GM21737 (cell line): ENCODE data around the gene CDC123.
A peak's percentile ranks its signal among the peaks of the same experiment; 100 is the strongest.
"Not testable (repeated sequence)": the region's sequence is repeated elsewhere in the genome, so short reads cannot be mapped to it uniquely, and the experiment has no call there.

ENCODE experiments used
- ATAC-seq: cut with Tn5 transposase; IDR thresholded peaks from one replicate; pipeline ENCODE4 v1.9.1; 2021; ENCODE audit warnings: mild to moderate bottlenecking, moderate library complexity; ENCODE audit not compliant: unreplicated experiment

Gene CDC123

DNA sequence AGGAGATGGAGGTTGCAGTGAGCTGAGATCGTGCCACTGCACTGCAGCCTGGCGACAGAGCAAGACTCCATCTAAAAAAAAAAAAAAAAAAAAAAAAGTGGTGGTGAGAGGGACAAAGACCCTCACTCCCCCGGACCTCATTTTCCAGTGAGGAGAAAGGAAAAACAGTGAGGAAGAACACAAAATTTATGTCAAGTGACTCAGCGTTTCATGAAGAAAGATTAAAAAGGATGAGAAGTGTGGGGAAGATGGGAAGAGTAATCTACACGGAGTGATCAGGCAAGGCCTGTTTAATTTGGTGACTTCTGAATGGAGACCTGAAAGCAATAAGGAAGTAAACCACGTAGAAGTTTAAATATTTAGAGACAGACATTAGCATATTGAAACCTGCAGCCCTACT is 7.3 kb upstream of the CDC123 start:
- no peak for ATAC-seq

DNA sequence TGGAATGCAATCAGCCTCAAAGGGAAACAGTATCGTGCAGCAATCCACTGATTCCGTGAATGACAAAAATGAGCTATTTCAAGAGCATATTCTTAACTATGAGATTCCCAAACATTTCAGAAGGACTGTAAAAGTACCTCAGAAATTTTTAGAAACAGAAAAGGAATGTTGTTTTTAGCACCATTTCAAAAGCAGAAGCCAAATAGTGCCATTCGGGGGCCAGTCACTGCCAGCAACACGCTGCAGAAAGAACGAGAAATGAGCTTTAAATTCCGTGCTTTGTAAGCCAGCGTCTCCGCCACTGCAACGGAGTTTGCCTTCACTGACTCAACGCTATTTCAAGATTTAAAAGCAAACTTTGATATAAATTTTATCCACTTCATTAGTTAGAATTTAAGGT is 6.6 kb upstream of the CDC123 start:
- ATAC-seq = no peak

DNA sequence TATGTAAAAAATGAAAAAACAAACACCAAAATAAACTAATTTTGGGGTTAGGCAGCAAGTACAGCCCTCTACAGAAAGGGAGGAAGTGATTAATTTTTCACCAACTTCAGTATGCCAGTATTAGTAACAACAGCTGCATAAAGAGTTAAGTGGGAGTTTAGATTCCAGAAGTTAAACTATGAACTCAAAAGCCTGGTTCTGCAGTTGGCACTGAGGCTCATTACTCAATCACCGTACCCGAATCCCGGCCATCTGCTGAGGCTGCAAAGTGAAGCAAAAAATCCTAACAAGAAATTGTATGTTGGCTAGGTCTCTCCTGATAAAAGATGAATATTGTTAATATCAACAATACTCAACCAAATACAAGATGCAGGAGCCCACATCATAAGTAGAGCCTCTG is 4.3 kb upstream of the CDC123 start:
- no peak for ATAC-seq

DNA sequence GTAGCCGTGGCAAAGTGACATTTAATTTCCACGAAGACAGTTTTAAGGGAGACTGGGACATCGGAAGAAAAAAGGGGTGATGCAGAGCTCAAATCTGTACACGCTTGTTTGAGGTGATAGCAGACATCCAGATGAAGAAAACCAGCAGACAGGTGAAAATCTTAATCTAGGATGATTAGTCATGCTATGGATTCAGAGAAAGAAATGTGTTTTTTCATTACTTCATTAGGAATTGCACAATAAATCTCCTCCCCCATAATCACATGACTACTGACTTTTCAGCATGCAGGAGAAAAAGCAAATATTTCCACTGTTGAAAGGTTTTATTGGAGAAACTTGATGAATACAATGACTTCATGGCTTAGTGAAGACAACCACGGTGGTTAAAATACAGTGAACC is 2.8 kb upstream of the CDC123 start:
- ATAC-seq = no peak

DNA sequence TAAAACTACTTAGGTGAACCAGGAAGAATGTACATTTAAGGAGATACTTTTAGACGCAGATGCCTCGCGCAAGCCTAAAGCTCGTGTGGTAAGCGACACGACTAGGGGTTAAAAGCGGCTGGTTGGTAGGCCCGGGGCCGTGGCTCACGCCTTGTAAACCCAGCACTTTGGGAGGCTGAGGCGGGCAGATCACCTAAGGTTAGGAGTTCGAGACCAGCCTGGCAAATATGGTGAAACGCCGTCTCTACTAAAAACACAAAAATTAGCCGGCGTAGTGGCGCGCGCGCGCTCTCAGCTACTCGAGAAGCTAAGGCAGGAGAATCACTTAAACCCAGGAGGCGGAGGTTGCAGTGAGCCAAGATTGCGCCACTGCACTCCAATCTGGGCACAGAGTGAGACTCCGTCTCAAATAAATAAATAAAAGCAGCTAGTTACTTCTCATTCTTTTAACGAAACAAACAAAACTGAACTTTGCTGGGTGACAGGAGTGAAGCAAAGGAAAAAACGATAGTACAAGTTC is 1.2 kb upstream of the CDC123 start:
- ATAC-seq = no peak

DNA sequence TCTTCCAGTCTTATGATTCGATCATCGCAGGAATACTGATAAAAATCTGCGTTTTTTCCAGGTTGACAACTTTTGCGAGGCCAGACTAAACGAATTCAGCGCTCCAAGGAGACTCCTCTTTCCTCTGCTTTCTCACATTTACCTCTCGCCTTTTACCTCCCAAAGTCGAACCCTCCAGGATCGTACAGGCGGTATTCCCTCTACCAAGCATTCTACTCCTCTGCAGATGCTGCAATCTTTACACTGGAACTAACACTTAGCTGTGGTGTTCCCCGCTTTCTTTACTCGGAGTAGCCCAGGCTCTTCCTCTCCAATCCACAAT is 746 bp upstream of the CDC123 start:
- ATAC-seq = peak; percentile 15

DNA sequence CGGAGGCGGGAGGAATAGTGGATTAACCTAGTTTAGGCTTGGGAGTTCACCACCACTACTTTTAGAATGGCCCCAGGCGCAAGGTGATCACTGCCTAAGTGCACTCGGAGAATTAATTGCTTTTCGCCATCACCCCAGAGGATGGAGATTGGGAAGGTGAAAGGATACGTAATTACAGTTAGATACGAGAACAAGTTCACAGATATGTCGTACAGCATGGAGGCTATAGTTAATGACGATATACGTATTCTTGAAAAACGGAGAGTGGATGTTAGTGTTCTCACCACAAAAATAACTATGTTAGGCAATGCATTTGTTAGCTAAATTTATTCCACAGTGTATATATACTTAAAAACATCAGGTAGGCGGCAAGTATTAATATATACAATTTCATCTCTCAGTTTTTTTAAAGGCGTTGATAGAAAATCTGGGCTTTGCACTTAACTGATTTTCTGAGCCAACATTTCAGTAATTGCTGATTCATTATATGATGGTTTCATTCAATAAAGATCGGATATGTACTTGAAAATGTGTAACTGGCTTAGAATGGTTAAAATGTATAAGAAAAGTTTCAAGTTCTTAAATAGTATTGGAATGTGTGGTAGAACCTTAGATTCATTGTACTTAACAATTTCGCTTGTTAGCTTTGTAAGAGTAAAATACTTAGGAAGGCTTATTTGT is 683 bp downstream of the CDC123 start:
- no peak for ATAC-seq

DNA sequence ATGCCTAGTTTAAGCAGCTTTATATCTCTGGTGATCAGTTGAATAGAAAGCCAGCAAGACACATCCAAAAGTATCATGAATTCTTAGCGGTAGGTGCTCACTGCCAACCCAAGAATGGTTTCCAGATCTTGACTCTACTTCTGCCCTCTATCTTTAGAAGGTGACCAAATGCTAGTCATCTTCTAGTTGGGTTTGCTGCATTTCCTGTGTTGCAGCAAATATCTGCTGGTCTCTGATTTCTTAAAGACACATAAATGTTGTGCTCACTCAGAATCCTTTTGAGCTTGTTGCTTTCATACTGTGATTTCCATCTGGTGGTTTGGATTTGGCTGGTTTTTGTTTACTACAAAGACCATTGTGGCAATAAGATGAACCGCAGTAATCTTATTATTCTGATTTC is 2.2 kb downstream of the CDC123 start:
- no peak for ATAC-seq

DNA sequence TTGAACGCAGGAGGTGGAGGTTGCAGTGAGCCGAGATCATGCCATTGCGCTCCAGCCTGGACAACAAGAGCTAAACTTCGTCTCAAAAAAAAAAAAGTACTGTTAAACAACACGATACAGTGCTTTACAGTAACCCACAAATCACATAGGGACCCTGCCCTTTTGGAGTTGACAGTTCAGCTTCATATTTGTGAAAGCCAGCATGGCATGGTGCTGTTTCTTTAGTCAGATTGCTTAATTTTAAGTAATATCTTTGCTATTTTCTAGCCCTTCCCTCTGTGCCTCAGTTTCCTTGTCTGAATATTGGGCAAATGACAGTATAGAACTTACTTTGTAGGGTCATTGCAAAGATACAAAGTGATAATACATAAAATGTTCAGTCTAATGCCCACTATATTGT is 4.9 kb downstream of the CDC123 start:
- no peak for ATAC-seq

DNA sequence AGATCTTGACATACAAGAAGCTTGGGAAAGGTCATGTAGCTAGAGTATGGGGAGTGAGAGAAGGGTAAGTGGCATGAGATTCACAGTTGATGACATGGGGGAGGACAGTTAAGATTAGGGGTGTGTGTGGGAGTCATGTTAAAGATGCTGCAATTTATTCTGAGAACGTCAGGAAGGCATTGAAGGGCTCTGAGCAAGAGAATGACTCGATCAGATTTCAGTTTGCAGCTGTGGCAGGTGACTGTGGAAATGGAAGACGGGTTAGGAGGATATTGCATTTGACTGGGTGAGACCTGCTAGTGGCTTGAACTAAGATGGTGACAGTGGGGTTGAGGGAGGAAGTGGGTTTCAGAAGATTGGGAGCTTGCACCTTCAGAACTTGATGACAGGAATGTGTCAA is 5.6 kb downstream of the CDC123 start:
- no peak for ATAC-seq

DNA sequence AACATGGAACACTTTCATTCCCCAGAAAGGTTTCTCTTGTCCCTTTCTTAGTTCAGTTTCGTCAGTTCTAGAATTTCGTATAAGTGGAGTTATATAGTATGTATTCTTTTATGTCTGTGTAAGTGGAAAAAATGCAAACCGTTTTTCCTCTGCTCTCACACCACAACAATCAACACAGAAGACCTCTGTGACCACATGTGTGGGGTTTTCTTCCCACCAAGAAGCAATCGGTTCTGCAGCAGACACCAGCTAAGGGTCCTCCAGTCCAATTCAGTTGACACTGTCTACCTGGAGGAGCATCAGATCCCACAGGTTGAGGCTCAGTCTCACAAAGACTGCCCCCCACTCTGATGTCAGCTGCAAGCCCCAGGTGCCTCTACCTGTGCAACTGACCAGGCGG is 6.2 kb downstream of the CDC123 start:
- no peak for ATAC-seq

DNA sequence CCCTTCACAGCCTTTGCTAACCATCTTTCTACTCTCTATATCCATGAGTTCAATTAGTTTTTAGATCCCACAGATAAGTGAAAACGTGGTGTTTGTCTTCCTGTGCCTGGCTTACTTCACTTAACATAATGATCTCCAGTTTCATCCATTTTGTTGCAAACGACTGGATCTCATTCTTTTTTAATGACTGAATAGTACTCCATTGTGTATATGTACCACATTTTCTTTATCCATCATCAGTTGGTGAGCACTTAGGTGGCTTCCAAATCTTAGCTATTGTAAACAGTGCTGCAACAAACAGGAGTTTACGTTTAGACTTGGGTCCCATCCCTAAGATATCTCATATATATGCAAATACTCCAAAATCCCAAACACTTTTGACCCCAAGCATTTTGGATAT is 9.1 kb downstream of the CDC123 start:
- no peak for ATAC-seq

DNA sequence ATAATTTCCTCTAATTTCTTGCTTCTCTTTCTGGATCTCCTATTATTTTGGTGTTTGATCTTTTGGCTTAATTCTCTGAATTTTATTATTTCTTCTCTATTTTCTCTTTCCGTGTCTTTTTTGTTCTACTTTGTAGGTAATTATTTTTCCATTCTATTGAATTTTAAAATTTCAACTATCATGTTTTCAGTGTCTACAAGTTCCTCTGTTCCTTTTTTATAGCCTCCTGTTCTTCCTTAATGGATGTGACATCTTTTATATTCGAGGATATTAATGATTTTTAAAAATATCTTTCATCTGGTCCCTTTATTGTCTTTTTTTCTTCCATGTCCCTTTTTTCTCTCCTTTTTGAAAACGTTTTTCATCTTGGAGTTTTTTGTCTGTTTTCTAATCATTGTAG is 11.1 kb downstream of the CDC123 start:
- ATAC-seq = no peak

DNA sequence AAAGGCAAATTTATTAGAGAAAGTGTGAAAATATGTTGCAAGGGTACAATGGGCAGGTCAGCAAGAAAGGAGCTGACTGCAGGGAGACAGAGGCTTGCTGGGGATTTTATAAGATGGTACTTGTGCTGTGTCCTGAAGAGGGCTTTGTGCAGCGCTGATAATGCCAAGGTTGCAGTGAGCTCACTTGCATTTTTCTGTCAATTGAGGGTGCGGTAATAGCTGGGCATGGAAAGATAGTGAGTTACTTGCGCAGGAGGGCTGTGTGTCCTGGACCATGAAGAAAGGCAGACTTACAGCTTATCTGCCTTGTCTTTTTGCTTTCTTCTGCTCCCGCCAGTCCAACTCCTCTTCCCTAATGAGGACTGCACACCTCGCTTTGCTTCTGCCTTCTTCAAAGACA is 12.5 kb downstream of the CDC123 start:
- ATAC-seq = no peak

DNA sequence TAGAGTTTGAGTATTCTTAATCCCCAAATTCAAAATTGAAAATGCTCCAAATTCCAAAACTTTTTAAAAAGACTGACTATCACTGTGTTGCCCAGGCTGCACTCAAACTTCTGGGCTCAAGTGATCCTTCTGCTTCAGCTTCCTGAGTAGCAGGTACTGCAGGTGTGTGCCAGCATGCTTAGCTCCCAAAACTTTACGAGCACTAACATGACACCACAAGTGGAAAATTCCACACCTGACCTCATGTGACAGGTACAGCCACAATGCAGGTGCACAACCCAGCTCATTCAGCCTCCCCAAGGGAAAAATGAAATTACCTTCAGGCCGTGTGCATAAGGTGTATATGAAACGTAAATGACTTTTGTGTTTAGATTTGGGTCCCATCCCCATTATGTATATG is 16.5 kb downstream of the CDC123 start:
- no peak for ATAC-seq

DNA sequence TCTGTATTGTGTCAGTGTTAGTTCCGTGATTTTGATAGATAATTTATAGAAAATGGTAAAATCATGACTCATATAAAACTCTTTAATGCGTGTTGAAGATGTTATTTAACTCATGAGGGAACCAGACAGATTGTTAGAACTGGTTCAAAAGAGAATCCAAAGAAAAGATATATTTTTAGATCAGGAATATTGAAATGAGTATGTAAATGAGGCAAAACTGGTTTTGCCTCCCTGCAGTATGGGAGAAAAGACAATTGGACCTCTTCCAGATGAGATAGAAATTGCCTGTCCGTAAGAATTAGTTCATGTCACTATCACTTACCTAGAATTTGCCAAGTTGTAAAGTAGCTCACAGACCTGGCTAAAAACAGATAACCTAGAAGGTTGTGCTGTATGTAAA is 17.6 kb downstream of the CDC123 start:
- ATAC-seq = no peak

DNA sequence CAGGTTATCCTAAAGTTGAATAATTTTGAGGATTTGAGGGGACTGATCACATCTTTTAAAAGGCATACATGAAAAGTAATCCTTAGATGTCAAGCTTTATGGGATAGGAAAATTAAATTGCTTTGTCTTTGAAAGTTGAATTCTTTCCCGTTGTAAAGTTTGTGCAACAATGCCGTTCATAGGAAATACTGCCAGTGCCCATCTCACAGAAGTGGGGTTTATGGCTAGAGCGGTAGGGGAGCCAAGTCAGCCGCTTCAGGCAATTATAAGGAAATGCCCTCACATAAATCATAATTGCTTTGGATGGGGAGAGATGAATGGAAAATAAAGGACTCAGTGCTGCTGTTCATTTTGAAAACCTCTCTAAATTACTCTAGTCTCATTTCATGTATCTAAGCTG is 18.1 kb downstream of the CDC123 start:
- ATAC-seq = no peak

DNA sequence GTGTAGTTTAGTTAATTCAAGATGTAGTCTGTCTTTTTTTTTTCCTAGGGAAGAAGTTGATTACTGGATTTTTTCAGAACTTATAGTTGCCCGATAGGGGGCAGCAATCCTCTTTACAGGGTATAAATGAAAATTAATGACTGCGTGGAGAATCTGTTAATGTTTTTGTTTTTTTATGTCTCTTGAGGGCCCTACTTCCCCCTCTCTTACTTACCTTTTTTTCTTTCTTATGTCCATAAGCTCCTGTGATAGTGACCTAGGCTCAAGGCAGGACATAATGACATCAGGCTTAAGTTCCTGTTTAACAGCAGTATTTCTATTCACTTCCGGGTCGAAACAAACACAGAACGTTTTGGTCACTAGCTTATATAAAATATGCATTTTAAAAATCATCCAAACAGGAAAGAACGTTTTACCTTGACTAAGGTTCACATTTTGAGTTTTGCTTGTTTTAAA is 18.8 kb downstream of the CDC123 start:
- ATAC-seq = no peak

DNA sequence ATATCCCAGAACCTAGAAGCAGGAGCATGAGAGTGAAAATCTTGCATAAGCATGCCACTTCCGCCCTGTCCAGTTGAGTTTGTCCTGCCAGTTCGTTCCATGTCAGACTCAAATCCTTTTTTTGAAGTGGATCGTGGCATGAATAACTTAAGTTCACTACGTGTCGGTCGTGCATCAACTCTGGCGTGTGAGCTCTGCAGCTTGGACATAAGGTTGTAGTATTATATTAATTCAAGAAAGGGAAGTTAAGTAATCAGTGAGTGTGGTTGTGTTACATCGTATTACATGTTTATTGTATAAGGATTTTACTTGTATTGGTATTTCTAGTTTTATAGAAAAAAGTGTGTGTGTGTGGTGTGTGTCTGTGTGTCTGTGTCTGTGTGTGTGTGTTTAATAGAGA is 23.0 kb downstream of the CDC123 start:
- no peak for ATAC-seq

DNA sequence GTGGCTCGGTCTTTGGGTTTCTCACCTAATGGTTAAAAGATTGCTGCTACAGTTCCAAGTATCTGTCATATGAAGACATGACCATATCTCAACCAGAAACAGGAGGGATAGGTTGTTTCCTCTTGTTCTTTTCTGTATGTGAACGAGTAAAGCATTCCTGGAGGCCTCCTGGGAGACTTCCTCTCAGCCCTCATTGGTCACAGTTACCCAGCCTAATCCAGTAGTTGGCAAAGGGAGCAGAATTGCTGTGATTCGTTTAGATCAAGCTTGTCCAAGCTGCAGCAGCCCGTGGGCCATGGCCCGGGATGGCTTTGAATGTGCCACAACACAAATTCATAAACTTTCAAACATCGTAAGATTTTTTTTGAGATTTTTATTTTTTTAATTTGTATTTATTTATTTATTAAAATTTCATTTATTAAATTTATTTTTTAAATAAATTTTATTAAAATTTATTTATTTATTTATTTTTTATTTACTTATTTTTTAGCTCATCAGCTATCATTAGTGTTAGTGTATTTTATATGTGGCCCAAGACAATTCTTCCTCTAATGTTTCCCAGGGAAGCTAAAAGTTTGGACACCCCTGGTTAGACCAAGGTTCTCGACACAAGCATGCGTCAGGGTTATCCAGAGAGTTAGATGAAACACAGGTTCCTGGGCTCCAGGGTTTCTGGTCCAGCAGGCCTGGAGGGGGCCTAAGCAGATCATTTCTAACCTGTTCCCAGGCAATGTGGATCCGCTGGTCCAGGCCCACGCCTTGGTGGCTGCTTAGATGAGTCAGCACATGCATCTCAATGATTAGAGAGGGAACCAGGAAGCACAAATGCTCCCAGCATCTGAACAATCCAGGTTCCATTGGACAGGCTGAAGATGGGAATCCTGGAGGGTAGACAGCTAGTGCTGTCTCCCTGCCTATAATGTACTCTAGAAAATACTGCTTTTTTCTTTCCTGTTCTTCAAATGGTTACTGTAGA is 25.6 kb downstream of the CDC123 start:
- ATAC-seq = no peak

DNA sequence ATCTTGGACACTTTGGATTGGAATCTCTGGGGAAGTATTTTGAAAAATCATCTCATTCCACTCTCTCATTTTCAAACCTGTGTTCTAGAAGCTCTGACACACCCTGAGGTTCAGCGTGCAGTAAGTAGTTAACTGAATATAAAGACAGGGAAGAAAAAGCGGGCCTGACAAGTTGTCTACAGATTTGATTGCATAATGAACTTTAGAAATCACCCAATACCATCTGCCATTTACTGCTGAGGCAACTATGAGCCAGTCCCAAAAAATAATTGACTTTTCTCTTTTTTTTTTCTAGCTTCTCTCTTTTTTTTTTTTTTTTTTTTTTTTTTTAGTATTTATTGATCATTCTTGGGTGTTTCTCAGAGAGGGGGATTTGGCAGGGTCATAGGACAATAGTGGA is 29.5 kb downstream of the CDC123 start:
- ATAC-seq = no peak

DNA sequence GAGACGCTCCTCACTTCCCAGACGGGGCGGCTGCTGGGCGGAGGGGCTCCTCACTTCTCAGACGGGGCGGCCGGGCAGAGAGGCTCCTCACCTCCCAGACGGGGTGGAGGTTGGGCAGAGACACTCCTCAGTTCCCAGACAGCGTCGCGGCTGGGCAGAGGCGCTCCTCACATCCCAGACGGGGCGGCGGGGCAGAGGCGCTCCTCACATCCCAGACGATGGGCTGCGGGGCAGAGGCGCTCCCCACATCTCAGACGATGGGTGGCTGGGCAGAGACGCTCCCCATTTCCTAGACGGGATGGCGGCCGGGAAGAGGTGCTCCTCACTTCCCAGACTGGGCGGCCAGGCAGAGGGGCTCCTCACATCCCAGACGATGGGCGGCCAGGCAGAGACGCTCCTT is 30.4 kb downstream of the CDC123 start:
- not testable (repeated sequence) for ATAC-seq
